Activated CD4-positive, alpha-beta memory T cell treated with anti-CD3 and anti-CD28 coated beads, Interleukin-2, amount 10 ng/mL, durations not matched to agents 7 days and 5 days (primary cell): ENCODE results near the gene STX11. TPM values are rescaled to one million over a fixed set of nuclear protein-coding genes. Genes with fewer than 3 reads are reported as not detected.

Source experiments
- CTCF ChIA-PET: fragments of 350-600 bp; sonication (Branson Sonifier 250); formaldehyde crosslinking; loops from one replicate; lab custom pipeline; 2021; ENCODE audit warnings: antibody characterized with exemption, inconsistent platforms; lab: Charles Lee
- POLR2A ChIA-PET: fragments of 350-600 bp; sonication (Branson Sonifier 250); formaldehyde crosslinking; loops from one replicate; lab custom pipeline; 2021; ENCODE audit warnings: antibody characterized with exemption; lab: Charles Lee
- DNase-seq: peaks from one replicate; pipeline ENCODE4 v3.0.0-alpha.2; 2020
- H3K27ac Mint-ChIP-seq: one replicate; pipeline ENCODE4 v1.8.0; 2021; ENCODE audit warnings: mild to moderate bottlenecking, mixed read lengths
- H3K27me3 Mint-ChIP-seq: one replicate; pipeline ENCODE4 v1.8.0; 2021; ENCODE audit warnings: mixed read lengths
- H3K36me3 Mint-ChIP-seq: one replicate; pipeline ENCODE4 v1.8.0; 2021; ENCODE audit warnings: low read depth, mixed read lengths
- H3K4me1 Mint-ChIP-seq: one replicate; pipeline ENCODE4 v1.8.0; 2021; ENCODE audit warnings: mixed read lengths
- H3K4me3 Mint-ChIP-seq: one replicate; pipeline ENCODE4 v1.8.0; 2021; ENCODE audit warnings: mild to moderate bottlenecking, mixed read lengths
- H3K9me3 Mint-ChIP-seq: one replicate; pipeline ENCODE4 v1.8.0; 2021; ENCODE audit warnings: mixed read lengths
- total RNA-seq, 2 experiments: library from RNA; stranded (reverse); gene quantifications; one replicate each; pipeline ENCODE4 v1.2.3, GENCODE V29; 2021

STX11 gene
- total RNA-seq, 2 experiments from 2014 or later: 23.8 to 25.0 TPM

DNA sequence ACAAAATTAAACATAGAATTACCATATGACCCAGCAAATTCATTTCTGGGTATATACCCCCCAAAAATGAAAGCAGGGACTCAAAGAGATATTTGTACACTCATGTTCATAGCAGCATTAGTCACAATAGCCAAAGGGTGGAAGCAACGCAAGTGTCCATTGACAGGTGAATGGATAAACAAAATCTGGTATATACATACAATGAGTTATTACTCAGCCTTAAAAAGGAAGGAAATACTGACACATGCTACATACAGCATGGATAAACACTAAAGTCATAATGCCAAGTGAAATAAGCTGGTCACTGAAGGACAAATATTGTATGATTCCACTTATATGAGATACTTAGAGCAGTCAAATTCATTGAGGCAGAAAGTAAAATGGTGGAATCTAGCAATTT, 5.3 kb upstream of the STX11 start:
- H3K27ac Mint-ChIP-seq: no peak overlapping the region
- H3K4me1 Mint-ChIP-seq: peaks cover 10% of the 10 kb centered on the region
- no peak for DNase-seq
- no peaks in the 10 kb centered on the region for H3K36me3 Mint-ChIP-seq
- no peak overlapping the region for H3K4me3 Mint-ChIP-seq
- H3K27me3 Mint-ChIP-seq: peaks cover 9% of the 10 kb centered on the region
- POLR2A ChIA-PET: no interaction called here
- CTCF ChIA-PET: no interaction called here
- H3K9me3 Mint-ChIP-seq: no peaks in the 10 kb centered on the region

DNA sequence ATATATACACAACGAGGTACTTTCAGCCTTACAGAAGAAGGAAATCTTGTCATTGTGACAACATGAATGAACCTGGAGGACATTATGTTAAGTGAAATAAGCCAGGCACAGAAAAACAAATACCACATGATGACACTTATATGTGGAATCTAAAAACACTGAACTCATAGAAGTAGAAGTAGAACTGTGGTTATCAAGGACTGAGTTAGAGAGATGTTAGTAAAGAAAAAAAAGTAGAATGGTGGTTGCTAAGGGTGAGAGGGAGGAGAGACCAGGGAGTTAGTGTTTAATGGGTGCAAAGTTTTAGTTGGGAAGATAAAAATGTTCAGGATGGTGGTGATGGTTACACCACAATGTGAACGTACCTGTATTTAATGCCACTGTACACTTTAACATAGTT, 4.8 kb upstream of the STX11 start:
- Mint-ChIP-seq H3K4me3 (no peak overlapping the region), H3K4me1 (peaks cover 9% of the 10 kb centered on the region), H3K27me3 (peaks cover 9% of the 10 kb centered on the region), H3K27ac (no peak overlapping the region), H3K9me3 (no peaks in the 10 kb centered on the region), H3K36me3 (no peaks in the 10 kb centered on the region)
- ChIA-PET CTCF (no interaction called here), POLR2A (no interaction called here)
- DNase-seq: no peak

DNA sequence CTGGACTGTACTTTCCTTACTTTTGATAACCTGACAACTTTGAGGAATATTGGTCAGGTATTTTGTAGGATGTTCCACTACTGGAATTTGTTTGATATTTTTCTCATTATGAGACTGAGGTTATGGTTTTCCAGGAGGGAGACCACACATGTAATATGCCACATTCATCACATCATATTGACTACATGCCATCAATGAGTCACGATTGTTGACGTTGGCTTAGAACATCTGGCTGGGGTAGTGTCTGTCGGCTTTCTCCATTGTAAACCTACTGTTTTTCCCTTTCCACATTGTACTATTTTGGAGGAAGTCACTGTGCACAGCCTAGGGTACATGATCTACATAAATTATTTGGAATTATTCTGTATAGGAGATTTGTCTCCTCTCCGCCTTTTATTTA, 1.4 kb upstream of the STX11 start:
- no peak for DNase-seq
- peaks cover 33% of the 10 kb centered on the region for H3K4me1 Mint-ChIP-seq
- H3K4me3 Mint-ChIP-seq: no peak overlapping the region
- no peak overlapping the region for H3K27ac Mint-ChIP-seq
- H3K27me3 Mint-ChIP-seq: peaks cover 7% of the 10 kb centered on the region
- POLR2A ChIA-PET: interaction anchor here (3.3 kb wide), 1 partner anchor 84 kb away, joined by 22 read pairs; no protein-coding TSS in a partner anchor
- H3K9me3 Mint-ChIP-seq: no peaks in the 10 kb centered on the region
- CTCF ChIA-PET: no interaction called here
- H3K36me3 Mint-ChIP-seq: peaks cover 25% of the 10 kb centered on the region

DNA sequence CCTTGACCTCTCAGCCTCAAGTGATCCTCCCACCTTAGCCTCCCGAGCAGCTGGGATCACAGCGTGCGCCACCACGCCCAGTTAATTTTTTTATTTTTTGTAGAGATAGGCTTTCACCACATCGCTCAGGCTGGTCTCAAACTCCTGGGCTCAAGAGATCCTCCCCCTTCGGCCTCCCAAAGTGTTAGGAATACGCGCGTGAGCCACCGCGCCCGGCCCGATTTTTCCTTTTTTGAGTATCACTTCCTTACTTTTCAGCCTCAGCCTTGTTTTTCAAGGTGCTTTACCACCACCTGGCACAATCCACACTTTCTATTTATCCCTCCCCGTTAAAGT, 791 bp upstream of the STX11 start:
- H3K27ac Mint-ChIP-seq: peak overlapping the region; percentile 64
- ChIA-PET CTCF (no interaction called here), POLR2A (interaction anchor here (1.0 to 3.4 kb wide), 10 partner anchors 8 to 331 kb away, joined by 3 to 29 read pairs (median 7); partner anchors contain the start of gene SF3B5)
- H3K36me3 Mint-ChIP-seq: peaks cover 31% of the 10 kb centered on the region
- no peaks in the 10 kb centered on the region for H3K9me3 Mint-ChIP-seq
- DNase-seq: peak; percentile 18
- peaks cover 39% of the 10 kb centered on the region for H3K4me1 Mint-ChIP-seq
- peak overlapping the region; percentile 89 for H3K4me3 Mint-ChIP-seq
- peaks cover 7% of the 10 kb centered on the region for H3K27me3 Mint-ChIP-seq

DNA sequence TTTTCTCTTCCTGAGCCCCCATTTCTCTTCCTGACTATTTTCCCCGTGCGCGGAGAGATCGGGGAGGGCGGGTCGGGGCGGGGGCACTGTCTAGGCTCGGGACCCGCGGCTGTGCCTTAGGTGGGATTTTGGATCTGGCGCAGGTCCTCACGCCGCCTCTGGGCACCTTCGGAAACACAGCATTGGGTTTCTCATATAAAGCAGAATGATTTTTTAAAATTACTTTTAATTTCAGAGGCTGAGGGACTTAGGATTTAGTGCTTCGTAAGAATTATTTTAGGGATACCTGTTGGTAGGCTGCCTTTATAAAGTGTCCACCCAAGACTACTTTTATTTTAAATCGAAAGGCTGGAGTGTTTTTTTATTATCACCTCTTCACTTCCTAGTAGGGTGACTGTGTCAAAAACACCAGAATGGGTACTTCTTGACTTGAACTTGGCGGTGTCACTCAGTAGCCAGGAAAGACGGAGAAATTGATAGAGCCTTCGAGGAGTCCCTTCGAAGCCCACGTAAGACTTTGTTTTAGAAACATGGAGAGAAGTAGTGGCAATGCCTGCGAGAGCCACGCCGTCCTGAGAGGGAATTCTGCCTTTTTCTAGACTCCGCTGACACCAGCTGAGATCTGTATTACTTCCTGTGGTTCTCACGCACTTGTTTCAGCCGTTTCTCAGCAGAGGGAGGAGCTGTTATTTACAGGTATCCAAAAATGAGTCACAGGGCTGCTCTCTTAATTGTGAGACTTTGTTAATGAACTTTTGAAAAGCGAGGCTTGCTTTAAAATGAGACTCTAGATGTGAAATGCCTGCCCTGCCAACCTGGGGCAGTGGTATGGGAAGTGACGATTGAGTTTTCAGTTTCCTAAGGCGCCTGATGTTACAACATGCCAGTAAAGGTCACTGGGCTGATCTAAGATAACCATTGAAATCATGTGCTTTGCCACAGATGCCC, 667 bp downstream of the STX11 start:
- H3K27ac Mint-ChIP-seq: peak overlapping the region; percentile 99
- peak; percentile 73 for DNase-seq
- no peaks in the 10 kb centered on the region for H3K9me3 Mint-ChIP-seq
- peaks cover 53% of the 10 kb centered on the region for H3K4me1 Mint-ChIP-seq
- H3K36me3 Mint-ChIP-seq: peaks cover 43% of the 10 kb centered on the region
- peaks cover 7% of the 10 kb centered on the region for H3K27me3 Mint-ChIP-seq
- POLR2A ChIA-PET: interaction anchor here (0.6 to 3.4 kb wide), 35 partner anchors 8 to 1265 kb away, joined by 3 to 29 read pairs (median 5); partner anchors contain the start of gene SF3B5
- peak overlapping the region; percentile 89 for H3K4me3 Mint-ChIP-seq
- CTCF ChIA-PET: interaction anchor here (0.6 to 1.8 kb wide), 6 partner anchors 37 to 87 kb away, joined by 3 to 5 read pairs (median 4); partner anchors contain the start of gene SF3B5

DNA sequence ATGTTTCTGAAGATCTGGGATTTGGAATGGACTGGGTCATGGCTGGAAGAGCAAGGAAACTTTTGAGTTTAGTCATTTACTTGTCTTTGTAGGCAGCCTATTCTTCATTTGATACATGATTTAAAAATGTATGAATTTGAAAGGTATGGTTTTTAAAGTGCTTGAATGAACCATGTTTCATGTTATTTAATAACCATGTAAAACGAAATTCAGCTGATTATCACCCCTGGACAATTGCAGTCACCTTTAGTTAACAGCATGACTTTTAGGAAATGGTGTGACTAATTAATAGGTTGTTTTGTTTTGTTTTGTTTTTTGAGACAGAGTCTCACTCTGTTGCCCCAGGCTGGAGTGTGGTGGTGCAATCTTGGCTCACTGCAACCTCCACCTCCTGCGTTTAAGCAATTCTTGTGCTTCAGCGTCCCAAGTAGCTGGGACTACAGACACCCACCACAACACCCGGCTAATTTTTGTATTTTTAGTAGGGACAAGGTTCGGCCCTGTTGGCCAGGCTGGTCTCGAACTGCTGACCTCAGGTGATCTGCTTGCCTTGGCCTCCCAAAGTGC, 2.1 kb downstream of the STX11 start:
- CTCF ChIA-PET: interaction anchor here (1.0 kb wide), 1 partner anchor 47 kb away, joined by 3 read pairs; no protein-coding TSS in a partner anchor
- POLR2A ChIA-PET: interaction anchor here (1.1 to 3.4 kb wide), 11 partner anchors 9 to 308 kb away, joined by 3 to 29 read pairs (median 11); partner anchors contain the start of gene SF3B5
- peaks cover 57% of the 10 kb centered on the region for H3K36me3 Mint-ChIP-seq
- peak overlapping the region; percentile 89 for H3K4me3 Mint-ChIP-seq
- no peaks in the 10 kb centered on the region for H3K9me3 Mint-ChIP-seq
- H3K27ac Mint-ChIP-seq: peak overlapping the region; percentile 99
- peaks cover 5% of the 10 kb centered on the region for H3K27me3 Mint-ChIP-seq
- DNase-seq: no peak
- peaks cover 66% of the 10 kb centered on the region for H3K4me1 Mint-ChIP-seq

DNA sequence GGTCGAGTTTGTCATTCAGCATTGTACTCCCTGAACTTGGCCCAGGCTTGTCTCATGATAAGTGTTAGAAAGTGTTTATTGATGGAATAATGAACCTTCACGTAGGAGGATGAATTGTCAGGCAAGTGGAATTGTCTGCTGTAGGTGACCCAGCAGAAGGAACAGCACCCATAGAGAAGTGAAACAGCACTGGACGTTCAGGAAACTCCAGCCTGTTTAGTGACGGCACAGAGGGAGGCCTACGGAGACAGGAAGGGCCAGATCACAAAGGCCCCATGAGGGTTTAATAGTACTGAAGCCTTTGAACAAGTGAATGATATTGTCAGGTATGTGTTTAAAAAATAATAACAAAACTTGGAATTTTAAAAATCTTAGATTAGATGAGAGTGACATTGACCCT, 2.9 kb downstream of the STX11 start:
- no peak overlapping the region for H3K4me3 Mint-ChIP-seq
- H3K9me3 Mint-ChIP-seq: no peaks in the 10 kb centered on the region

DNA sequence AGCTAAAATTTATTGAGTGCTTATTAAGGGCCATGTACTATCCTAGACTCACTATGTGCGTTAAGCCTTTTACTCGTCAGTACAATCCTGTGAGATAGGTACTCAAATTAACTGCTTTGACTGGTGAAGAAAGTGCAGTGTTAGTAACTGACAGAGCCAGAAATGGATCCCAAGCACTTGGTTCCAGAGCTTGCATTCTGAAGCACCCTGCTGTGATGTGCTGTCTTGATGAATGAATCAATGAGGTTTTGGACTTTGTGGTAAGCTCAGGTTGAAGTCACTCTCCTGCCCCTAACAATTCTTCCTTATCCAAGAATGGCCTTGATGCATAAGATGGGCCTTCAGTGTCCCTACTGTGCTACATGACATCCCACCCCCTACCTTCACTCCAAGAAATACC, 3.7 kb downstream of the STX11 start:
- Mint-ChIP-seq H3K36me3 (peaks cover 71% of the 10 kb centered on the region), H3K27me3 (peaks cover 2% of the 10 kb centered on the region), H3K4me3 (no peak overlapping the region), H3K27ac (no peak overlapping the region), H3K9me3 (no peaks in the 10 kb centered on the region), H3K4me1 (peaks cover 63% of the 10 kb centered on the region)
- DNase-seq: no peak
- ChIA-PET CTCF (interaction anchor here (0.8 kb wide), 1 partner anchor 99 kb away, joined by 3 read pairs; no protein-coding TSS in a partner anchor), POLR2A (interaction anchor here (1.2 to 2.2 kb wide), 2 partner anchors 12 to 59 kb away, joined by 4 to 5 read pairs; partner anchors contain the start of gene SF3B5)

More for the DNA sequence above, 2.9 kb downstream of the STX11 start:
- peaks cover 63% of the 10 kb centered on the region for H3K4me1 Mint-ChIP-seq
- H3K27ac Mint-ChIP-seq: no peak overlapping the region
- no peak for DNase-seq
- H3K36me3 Mint-ChIP-seq: peaks cover 66% of the 10 kb centered on the region
- ChIA-PET POLR2A (interaction anchor here (1.2 to 1.8 kb wide), 2 partner anchors 11 to 13 kb away, joined by 4 to 12 read pairs; no protein-coding TSS in a partner anchor), CTCF (interaction anchor here (0.8 kb wide), 1 partner anchor 98 kb away, joined by 3 read pairs; no protein-coding TSS in a partner anchor)
- peaks cover 2% of the 10 kb centered on the region for H3K27me3 Mint-ChIP-seq

DNA sequence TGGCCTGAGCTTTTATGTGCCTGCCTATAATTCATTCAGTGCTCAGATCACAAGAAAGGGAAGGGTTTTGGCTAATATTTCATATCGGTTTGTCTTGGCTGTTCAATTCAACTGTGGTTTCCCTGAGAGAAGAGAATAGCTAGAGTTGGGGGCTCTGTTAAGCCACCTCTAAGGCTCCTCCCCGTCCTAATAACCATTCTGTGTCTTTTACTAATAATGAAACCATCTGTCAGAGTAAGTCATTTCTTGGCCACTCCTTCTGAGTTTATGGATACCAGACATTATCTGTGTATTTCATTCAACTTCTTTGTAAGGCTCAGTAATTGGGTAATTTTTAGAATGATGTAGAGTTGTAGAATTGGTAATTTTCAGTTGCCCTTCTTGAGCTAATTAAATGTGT, 5.2 kb downstream of the STX11 start:
- H3K4me1 Mint-ChIP-seq: peaks cover 60% of the 10 kb centered on the region
- CTCF ChIA-PET: interaction anchor here (0.7 to 1.2 kb wide), 2 partner anchors 9 to 60 kb away, joined by 3 read pairs; partner anchors contain the start of gene SF3B5
- no peaks in the 10 kb centered on the region for H3K27me3 Mint-ChIP-seq
- H3K4me3 Mint-ChIP-seq: no peak overlapping the region
- H3K36me3 Mint-ChIP-seq: peaks cover 80% of the 10 kb centered on the region
- no peaks in the 10 kb centered on the region for H3K9me3 Mint-ChIP-seq
- DNase-seq: no peak
- POLR2A ChIA-PET: interaction anchor here (0.7 to 2.6 kb wide), 7 partner anchors 9 to 594 kb away, joined by 3 to 9 read pairs (median 4); partner anchors contain the start of gene SF3B5
- no peak overlapping the region for H3K27ac Mint-ChIP-seq

DNA sequence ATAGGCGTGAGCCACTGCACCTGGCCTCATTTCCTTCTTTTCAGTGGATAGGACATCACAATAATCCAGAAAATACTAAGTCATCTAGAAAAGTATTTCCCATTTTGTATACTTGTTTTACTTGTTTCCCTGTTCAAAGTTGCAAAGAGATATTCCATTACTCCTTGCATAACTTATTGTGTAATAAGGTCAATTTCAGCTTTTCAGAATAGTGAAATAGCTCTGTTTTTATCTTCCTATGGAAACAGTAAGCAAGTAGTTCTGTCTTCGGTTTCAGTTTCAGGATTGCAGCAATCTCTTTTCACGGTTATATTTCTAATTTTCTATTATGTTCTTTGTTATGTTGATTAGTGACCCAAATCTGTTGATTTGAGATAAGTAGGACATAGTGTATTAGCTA, 6.0 kb downstream of the STX11 start:
- CTCF ChIA-PET: interaction anchor here (1.0 to 1.2 kb wide), 2 partner anchors 60 to 61 kb away, joined by 3 to 4 read pairs; partner anchors contain the start of gene SF3B5
- peak overlapping the region; percentile 26 for H3K27ac Mint-ChIP-seq
- peaks cover 59% of the 10 kb centered on the region for H3K4me1 Mint-ChIP-seq

DNA sequence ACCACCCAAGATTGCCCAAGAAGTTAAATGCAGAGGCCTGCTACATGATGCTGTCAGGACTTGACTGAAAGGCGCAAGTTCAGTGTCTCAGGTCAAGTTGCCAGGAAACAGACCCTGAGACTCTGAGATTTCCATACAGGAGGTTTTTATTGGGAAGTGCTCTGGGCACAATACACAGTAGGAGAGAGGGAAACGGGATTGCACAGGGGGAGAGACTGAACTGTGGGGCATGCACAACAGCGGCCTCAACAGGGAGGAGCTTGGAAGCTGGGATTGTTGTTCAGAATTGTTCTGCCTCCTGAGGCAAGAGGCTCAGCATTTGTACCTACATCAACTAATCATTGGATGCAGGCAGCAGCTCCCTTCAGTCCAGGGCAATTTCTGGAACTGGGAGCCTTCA, 6.7 kb downstream of the STX11 start:
- no peaks in the 10 kb centered on the region for H3K9me3 Mint-ChIP-seq
- H3K27me3 Mint-ChIP-seq: no peaks in the 10 kb centered on the region
- H3K36me3 Mint-ChIP-seq: peaks cover 84% of the 10 kb centered on the region
- no peak for DNase-seq
- no peak overlapping the region for H3K27ac Mint-ChIP-seq
- no peak overlapping the region for H3K4me3 Mint-ChIP-seq
- ChIA-PET POLR2A (interaction anchor here (0.8 to 2.6 kb wide), 4 partner anchors 7 to 60 kb away, joined by 3 to 9 read pairs (median 5); no protein-coding TSS in a partner anchor), CTCF (interaction anchor here (1.0 to 1.2 kb wide), 2 partner anchors 60 to 61 kb away, joined by 3 to 4 read pairs; partner anchors contain the start of gene SF3B5)
- H3K4me1 Mint-ChIP-seq: peaks cover 55% of the 10 kb centered on the region

More for the DNA sequence above, 6.0 kb downstream of the STX11 start:
- H3K36me3 Mint-ChIP-seq: peaks cover 83% of the 10 kb centered on the region
- no peak for DNase-seq
- POLR2A ChIA-PET: interaction anchor here (0.6 to 2.6 kb wide), 6 partner anchors 8 to 60 kb away, joined by 3 to 9 read pairs (median 4); no protein-coding TSS in a partner anchor
- no peak overlapping the region for H3K4me3 Mint-ChIP-seq
- H3K27me3 Mint-ChIP-seq: no peaks in the 10 kb centered on the region
- H3K9me3 Mint-ChIP-seq: no peaks in the 10 kb centered on the region

DNA sequence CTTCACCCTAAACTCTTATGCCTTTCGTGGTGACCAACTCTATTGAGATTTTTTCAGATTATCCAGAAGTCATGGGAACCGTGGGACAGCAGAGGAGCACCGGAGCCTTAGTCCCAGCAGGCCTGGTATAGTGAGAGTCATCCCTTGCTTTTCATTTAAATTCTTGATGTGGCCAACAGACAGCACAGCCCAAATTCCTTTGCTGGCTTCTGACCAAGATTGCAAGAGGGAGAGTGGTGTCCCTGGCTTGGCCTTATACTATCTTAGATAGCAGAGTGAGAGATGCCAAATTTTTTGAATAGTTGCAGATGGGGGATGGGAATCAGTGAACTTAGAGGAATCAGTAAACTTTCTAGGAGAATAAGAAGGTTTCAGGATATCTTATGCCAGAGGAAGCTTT, 7.8 kb downstream of the STX11 start:
- CTCF ChIA-PET: no interaction called here
- Mint-ChIP-seq H3K4me3 (no peak overlapping the region), H3K4me1 (peaks cover 47% of the 10 kb centered on the region), H3K36me3 (peaks cover 82% of the 10 kb centered on the region), H3K27me3 (no peaks in the 10 kb centered on the region), H3K27ac (no peak overlapping the region), H3K9me3 (no peaks in the 10 kb centered on the region)
- no peak for DNase-seq
- POLR2A ChIA-PET: interaction anchor here (1.1 kb wide), 1 partner anchor 34 kb away, joined by 5 read pairs; no protein-coding TSS in a partner anchor
